CD4-positive, alpha-beta T cell treated with Interleukin-4 for 4 hours (primary cell): ENCODE measurements around the gene ANKRD33B.
A peak's percentile ranks its signal among the peaks of the same experiment; 100 is the strongest.

Experiments used
- DNase-seq: peaks from one replicate; pipeline ENCODE4 v3.0.0-alpha.2; 2020

Gene ANKRD33B

GRCh38 chr5:10580531-10581423 is 16.9 kb downstream of the ANKRD33B start:
- no peak for DNase-seq

GRCh38 chr5:10581424-10581748 is 17.5 kb downstream of the ANKRD33B start:
- DNase-seq: no peak

DNA sequence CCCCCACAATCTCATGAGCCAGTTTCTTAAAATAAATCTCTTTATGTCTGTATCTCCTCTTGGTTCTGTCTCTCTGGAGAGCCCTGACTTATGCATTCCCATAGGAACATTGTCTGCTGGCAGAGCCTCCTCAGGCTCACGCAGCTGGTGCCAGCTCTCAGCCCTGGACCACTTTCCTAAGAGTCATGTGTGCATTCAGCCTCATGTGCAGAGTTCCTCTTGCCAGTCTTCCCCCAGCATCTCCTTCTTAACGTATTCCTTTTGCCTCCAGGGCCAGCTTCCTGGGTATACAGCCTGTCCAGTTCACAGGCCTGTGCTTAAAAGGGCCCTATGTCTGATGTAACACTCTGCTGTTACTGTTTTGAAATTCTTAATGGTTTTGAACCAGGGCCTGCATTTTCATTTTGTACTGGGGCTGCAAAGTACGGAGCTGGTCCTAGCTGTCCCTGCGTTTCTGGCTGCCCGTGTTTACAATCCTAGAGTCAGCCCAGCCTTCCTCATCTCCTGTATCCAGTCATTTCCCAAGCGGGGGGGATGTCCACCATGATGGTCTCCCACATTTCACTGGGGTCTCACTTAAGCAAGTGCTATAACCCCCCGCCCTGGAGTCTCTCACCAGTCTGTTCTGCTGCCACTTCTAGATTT is 18.1 kb downstream of the ANKRD33B start:
- no peak for DNase-seq

GRCh38 chr5:10582512-10582897 is 18.6 kb downstream of the ANKRD33B start:
- no peak for DNase-seq

DNA sequence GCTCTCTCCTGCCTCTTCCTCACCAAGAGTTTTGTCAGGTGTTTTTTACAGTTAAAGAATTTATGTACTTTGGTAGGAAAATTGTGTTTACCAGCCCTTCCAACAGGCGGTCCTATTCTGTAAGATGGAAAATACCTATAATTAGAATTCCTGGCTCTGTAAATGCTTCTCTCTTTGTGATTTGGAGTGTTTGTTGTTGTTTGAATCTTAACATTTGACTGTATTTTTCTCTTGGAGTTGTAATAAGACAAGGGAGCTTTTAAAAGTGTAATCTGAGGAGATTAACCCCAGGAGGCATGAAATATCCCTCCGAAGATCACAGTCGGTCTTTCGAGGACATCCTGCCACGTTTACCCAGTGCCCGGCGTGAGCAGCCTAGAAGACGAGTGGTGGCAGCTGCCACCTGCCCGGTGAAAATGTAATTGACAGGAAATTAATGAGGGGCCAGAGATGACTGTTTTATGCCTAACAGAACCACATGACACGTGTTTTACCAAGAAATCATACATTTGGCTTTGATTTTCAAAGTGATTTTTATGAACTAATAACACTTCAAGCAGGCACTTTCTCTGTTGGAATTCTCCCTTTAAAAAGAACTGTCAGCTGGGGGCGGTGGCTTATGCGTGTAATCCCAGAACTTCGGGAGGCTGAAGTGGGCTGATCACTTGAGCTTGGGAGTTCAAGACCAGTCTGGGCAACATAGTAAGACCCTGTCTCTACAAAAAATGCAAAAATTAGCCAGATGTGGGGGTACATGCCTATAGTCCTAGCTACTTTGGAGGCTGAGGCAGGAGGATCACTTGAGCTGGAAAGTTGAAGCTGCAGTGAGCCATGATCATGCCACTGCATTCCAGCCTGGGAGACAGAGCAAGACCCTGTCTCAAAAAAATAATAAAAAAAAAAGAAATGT is 20.0 kb downstream of the ANKRD33B start:
- DNase-seq: no peak

- no peak for DNase-seq
Observed at GRCh38 chr5:10584714-10585517, 21.0 kb downstream of the ANKRD33B start.

- DNase-seq: no peak
Observed at GRCh38 chr5:10585518-10585915, 21.6 kb downstream of the ANKRD33B start.

DNA sequence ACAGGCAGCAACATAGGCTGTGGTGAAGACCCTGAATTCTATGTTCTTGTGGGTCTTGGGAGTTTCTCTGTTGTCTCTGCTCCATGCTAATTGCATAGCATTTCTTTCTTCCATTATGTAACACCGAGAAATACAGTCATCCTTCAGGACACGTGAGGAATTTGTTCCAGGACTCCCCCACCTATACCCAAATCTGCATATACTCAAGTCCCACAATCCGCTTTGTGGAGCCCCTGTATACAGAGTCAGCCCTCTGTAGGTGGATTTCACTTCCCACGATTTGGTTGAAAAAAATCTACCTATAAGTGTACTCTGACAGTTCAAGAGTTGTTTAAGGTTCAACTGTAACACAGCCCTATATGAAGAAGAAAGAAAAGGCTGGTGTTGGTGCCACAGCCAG is 22.1 kb downstream of the ANKRD33B start:
- DNase-seq: no peak

- no peak for DNase-seq
Observed at GRCh38 chr5:10586555-10586954, 22.7 kb downstream of the ANKRD33B start.

GRCh38 chr5:10588109-10588775 is 24.4 kb downstream of the ANKRD33B start:
- DNase-seq: no peak

- no peak for DNase-seq
Observed at GRCh38 chr5:10588779-10589447, 25.0 kb downstream of the ANKRD33B start.

DNA sequence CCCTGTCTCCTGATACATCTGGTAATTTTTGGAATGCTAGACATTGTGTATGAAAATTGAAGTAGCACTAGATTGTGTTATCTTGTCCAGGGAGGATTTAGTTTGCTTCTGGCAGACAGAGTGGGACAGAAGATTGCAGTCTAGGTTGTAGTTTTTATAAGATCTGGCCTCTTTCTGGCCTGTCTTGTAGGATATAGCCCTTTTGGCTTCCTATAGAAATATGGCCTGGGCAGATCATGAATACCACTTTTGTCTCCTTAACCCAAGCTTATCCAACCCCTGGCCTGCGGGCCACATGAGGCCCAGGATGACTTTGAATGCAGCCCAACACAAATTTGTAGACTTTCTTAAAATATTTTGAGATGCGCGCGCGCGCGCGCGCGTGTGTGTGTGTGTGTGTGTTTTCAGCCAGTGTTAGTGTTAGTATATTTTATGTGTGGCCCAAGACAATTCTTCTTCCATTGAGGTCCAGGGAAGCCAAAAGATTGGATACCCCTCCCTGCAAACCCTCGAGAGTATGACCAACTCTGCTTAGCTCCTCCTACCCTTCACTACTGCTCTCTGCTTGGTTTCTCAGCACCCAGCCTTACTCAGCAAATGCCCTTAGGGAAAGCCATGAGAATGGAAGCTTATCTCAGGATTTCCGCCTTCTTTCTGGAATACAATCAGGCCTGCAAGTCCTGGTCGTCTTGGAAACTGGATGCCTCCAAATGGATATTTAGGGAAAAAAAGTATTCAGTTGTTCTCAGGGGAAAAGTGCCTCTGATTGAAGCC is 26.5 kb downstream of the ANKRD33B start:
- no peak for DNase-seq

GRCh38 chr5:10591159-10591558 is 27.3 kb downstream of the ANKRD33B start:
- no peak for DNase-seq

- no peak for DNase-seq
Observed at GRCh38 chr5:10591966-10592365, 28.1 kb downstream of the ANKRD33B start.

- DNase-seq: no peak
Observed at GRCh38 chr5:10592601-10593000, 28.7 kb downstream of the ANKRD33B start.

DNA sequence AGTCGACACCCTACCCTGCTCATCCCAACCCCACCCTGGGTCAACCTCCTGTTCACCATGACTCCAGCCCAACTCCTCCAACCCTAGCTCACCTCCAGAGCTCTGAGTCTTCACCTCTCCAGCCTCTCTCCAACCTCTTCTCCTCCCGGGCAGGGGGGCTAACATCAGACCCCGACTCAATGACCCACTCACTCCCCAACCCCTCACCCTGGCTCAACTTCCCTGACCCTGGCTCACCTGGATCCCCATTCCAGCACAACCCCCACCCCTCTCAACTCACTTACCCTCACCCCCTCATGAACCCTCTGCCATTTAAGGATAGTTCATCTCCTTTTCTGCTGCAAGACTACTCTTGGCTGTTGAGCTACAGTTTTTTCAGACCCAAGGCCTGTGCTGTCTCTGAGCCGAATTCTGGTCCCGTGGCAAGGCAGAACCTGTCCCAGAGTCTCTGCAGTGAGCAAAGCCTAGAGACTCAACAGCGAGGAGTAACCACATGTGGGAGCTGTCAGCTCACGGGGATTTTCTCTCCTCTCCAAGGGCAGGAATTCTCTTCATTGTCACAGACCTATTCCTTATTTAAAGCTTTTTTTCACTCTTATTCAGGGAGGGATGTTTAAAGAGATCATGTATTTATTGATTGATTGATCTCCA is 29.8 kb downstream of the ANKRD33B start:
- no peak for DNase-seq

GRCh38 chr5:10594591-10595210 is 30.8 kb downstream of the ANKRD33B start:
- no peak for DNase-seq

GRCh38 chr5:10595293-10595671 is 31.4 kb downstream of the ANKRD33B start:
- DNase-seq: no peak

- DNase-seq: peak; percentile 37
Observed at GRCh38 chr5:10595672-10596309, 31.9 kb downstream of the ANKRD33B start.
